ENCODE data around the gene NRG3. TPM values are rescaled to one million over a fixed set of nuclear protein-coding genes. Genes with fewer than 3 reads are reported as not detected.

Gene NRG3
- total RNA-seq, 4 donors from 2014 or later: 0.54 TPM; not detected in 3

- no peaks in the 10 kb centered on the region for H3K27me3 ChIP-seq
- WGBS, 2 donors (ENCODE audit: low coverage in 1 of 2): 72 to 100% methylated on average over 1 to 4 of the region's 4 CpGs
- TF ChIP-seq CTCF (IDR thresholded peaks at IDR 0.05) (no peak), EP300 (IDR thresholded peaks at IDR 0.05) (no peak), POLR2A (IDR thresholded peaks at IDR 0.05) (no peak), POLR2AphosphoS5 (IDR thresholded peaks at IDR 0.05) (no peak)
- no peak overlapping the region for H3K27ac ChIP-seq
- H3K36me3 ChIP-seq: no peaks in the 10 kb centered on the region
- no peaks in the 10 kb centered on the region for H3K4me1 ChIP-seq
- no peaks in the 10 kb centered on the region for H3K9me3 ChIP-seq
- no peak for ATAC-seq
- H3K4me3 ChIP-seq: no peak overlapping the region
These were observed 361.2 kb downstream of the NRG3 start for GRCh38 chr10:82236084-82236731.

- Histone ChIP-seq H3K4me1 (no peaks in the 10 kb centered on the region), H3K27me3 (no peaks in the 10 kb centered on the region), H3K9me3 (peaks cover 0 to 7% (median 0%) of the 10 kb centered on the region in 3 donors), H3K4me3 (no peak overlapping the region), H3K27ac (no peak overlapping the region), H3K36me3 (no peaks in the 10 kb centered on the region)
- TF ChIP-seq EP300 (IDR thresholded peaks at IDR 0.05): no peak
- no peak for TF ChIP-seq POLR2A (IDR thresholded peaks at IDR 0.05)
- TF ChIP-seq CTCF (IDR thresholded peaks at IDR 0.05): no peak
- TF ChIP-seq POLR2AphosphoS5 (IDR thresholded peaks at IDR 0.05): no peak
- WGBS, 2 donors (ENCODE audit: low coverage in 1 of 2): 48 to 67% methylated on average over 1 of the region's 1 CpG
- ATAC-seq: no peak
These were observed 363.3 kb downstream of the NRG3 start for GRCh38 chr10:82238291-82238690.

GRCh38 chr10:82240408-82240807 is 365.4 kb downstream of the NRG3 start:
- 63 to 75% methylated on average over 3 of the region's 3 CpGs for WGBS, 2 donors (ENCODE audit: low coverage in 1 of 2)
- Histone ChIP-seq H3K27ac (no peak overlapping the region), H3K4me3 (no peak overlapping the region), H3K27me3 (no peaks in the 10 kb centered on the region), H3K9me3 (peaks cover 0 to 7% (median 0%) of the 10 kb centered on the region in 3 donors), H3K4me1 (no peaks in the 10 kb centered on the region), H3K36me3 (no peaks in the 10 kb centered on the region)
- TF ChIP-seq CTCF (IDR thresholded peaks at IDR 0.05) (no peak), POLR2AphosphoS5 (IDR thresholded peaks at IDR 0.05) (no peak), POLR2A (IDR thresholded peaks at IDR 0.05) (no peak), EP300 (IDR thresholded peaks at IDR 0.05) (no peak)
- no peak for ATAC-seq

- ATAC-seq: no peak
- Histone ChIP-seq H3K9me3 (peaks cover 0 to 7% (median 0%) of the 10 kb centered on the region in 3 donors), H3K4me1 (no peaks in the 10 kb centered on the region), H3K4me3 (no peak overlapping the region), H3K27me3 (no peaks in the 10 kb centered on the region), H3K27ac (no peak overlapping the region), H3K36me3 (no peaks in the 10 kb centered on the region)
- 48 to 100% methylated on average over 1 to 2 of the region's 2 CpGs for WGBS, 2 donors (ENCODE audit: low coverage in 1 of 2)
- TF ChIP-seq POLR2A (IDR thresholded peaks at IDR 0.05): no peak
- TF ChIP-seq POLR2AphosphoS5 (IDR thresholded peaks at IDR 0.05): no peak
- TF ChIP-seq CTCF (IDR thresholded peaks at IDR 0.05): no peak
- no peak for TF ChIP-seq EP300 (IDR thresholded peaks at IDR 0.05)
These were observed 367.8 kb downstream of the NRG3 start for GRCh38 chr10:82242778-82243177.

- WGBS, 2 donors (ENCODE audit: low coverage in 1 of 2): 67 to 80% methylated on average over 1 of the region's 2 CpGs
- no peak for ATAC-seq
These were observed 370.2 kb downstream of the NRG3 start for GRCh38 chr10:82245157-82245556.

More at GRCh38 chr10:82245157-82245556, 370.2 kb downstream of the NRG3 start:
- Histone ChIP-seq H3K4me3 (no peak overlapping the region), H3K27me3 (no peaks in the 10 kb centered on the region), H3K9me3 (peaks cover 0 to 7% (median 0%) of the 10 kb centered on the region in 3 donors), H3K36me3 (no peaks in the 10 kb centered on the region), H3K4me1 (no peaks in the 10 kb centered on the region), H3K27ac (no peak overlapping the region)
- TF ChIP-seq CTCF (IDR thresholded peaks at IDR 0.05) (no peak), EP300 (IDR thresholded peaks at IDR 0.05) (no peak), POLR2AphosphoS5 (IDR thresholded peaks at IDR 0.05) (no peak), POLR2A (IDR thresholded peaks at IDR 0.05) (no peak)

Data from gastroesophageal sphincter (tissue), 4 donors.